GM19035 (cell line): Measurements from ENCODE around the gene DNAJC8.

Experiments used
- ATAC-seq: cut with Tn5 transposase; IDR thresholded peaks from one replicate; pipeline ENCODE4 v1.9.1; 2021; ENCODE audit not compliant: unreplicated experiment

The DNAJC8 gene

GRCh38 chr1:28249866-28250295, 17.1 kb upstream of the DNAJC8 start:
- no peak for ATAC-seq

GRCh38 chr1:28249013-28249865, 16.4 kb upstream of the DNAJC8 start:
- no peak for ATAC-seq

DNA sequence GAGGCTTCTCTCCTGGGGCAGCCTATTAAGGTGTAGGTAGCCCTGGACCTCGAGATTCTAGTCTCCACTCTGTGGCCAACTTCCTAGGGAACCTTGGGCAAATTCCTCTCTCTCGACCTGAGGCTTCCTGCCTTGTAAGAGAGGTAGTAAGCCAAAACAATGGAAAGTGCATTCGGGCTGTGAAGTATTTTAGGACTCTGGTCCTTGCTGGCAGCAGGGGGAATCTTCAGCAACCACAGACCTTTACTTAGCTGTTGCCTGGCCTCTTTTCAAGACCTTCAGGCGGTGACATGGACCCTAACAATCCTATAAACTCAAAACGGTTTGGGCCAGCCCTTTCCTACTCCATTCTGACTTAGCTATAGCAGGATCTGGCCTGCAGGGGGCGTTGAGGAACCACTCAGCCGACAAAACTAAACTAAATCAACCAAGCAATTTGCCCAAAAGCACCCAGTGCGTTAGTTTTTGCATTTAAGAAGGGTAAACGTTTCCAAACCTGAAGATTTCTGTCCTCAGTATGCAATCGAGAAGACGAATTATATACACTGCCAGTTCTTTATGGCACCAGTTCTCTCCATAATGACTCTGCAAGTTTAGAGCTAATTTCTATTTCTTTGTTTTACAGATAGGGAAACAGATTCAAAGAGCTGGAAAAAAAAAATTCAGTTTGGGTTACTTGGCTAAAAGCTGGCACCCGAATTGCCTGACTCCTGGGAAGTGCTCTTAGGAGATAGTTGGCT, 15.6 kb upstream of the DNAJC8 start:
- peak; percentile 25 for ATAC-seq

- no peak for ATAC-seq
These were observed 14.9 kb upstream of the DNAJC8 start for GRCh38 chr1:28247612-28248272.

DNA sequence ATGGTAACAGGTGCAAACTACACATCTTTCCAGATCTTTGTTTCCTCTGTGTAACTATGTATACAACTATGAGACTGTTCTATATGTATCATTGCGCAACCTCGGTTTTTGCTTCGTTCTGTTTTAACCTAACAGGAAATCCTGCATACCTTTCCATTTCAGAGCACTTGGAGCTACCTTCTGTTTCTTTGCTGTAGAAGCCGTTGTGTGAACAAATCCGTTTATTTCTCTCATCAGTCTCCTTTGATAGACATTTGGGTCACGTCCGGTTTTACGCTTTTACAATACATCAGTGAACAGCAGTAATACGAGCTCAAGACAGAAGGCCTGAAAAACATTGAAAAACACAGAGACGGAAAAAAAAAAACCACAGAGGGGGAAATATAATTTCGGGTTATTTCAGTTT, 13.6 kb upstream of the DNAJC8 start:
- ATAC-seq = no peak

DNA sequence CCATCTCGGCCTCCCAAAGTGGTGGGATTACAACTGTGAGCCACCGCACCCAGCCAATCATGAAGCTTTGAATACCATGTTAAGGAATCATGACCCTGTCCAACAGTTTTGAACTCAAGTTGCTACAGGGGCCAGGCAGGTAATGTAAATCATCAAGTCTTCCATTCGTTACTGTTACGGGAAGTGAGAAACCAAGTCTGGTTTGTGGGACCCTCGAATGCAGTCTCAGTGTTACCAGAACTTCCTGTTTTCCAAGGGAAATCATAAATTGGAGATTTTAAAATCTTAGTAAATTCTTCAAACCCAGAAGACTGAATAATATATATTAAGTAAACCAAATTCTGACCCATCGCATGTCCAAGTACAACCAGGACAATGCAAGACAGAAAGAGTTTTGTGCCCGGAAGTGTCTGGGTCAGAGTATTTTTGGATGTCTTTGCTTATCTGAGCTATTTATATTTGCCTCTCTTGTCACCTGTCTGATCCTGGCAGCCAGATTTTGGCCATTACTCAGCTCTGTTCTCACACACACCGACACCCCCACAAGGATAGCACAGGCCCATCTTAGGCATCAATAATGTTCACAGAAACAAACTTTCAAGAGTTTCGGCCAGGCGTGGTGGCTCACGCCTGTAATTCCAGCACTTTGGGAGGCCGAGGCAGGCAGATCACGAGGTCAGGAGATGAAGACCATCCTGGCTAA, 11.9 kb upstream of the DNAJC8 start:
- no peak for ATAC-seq

GRCh38 chr1:28243685-28244311, 11.0 kb upstream of the DNAJC8 start:
- no peak for ATAC-seq

GRCh38 chr1:28241638-28242241, 8.9 kb upstream of the DNAJC8 start:
- ATAC-seq = no peak

GRCh38 chr1:28240024-28240423, 7.2 kb upstream of the DNAJC8 start:
- ATAC-seq = no peak

- no peak for ATAC-seq
These were observed 6.2 kb upstream of the DNAJC8 start for GRCh38 chr1:28239004-28239403.

DNA sequence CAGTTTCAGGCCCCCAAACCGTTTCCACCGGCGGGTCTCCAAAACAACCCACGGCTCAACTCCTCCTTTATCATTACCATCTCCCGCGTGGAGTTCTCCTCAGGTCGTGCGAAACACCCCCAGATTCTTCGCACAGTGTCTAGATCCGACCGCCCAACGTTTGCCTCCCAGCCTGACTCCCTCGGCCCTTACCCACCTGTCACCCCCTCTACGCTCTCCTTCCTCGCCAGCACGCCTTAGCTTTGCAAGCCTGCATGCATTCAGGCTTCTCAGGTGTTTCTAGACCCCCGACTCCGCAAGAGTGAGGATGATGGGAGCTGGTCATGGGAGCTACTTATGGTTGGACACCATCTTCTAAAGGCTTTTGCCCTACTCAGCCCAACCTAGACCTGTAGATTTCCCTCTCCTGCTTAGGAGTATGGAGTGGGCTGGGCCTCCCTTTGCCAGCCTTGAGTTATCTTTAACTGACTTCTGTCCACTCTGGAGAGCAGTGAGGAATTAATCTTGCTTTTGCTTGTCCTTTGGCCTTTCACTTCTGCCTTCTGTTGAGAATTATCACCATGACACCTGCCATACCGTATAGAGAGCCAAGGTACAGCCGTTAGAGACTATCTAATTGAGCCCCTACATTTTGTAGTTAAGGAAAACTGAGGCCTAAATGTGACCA, 4.0 kb upstream of the DNAJC8 start:
- ATAC-seq = no peak

DNA sequence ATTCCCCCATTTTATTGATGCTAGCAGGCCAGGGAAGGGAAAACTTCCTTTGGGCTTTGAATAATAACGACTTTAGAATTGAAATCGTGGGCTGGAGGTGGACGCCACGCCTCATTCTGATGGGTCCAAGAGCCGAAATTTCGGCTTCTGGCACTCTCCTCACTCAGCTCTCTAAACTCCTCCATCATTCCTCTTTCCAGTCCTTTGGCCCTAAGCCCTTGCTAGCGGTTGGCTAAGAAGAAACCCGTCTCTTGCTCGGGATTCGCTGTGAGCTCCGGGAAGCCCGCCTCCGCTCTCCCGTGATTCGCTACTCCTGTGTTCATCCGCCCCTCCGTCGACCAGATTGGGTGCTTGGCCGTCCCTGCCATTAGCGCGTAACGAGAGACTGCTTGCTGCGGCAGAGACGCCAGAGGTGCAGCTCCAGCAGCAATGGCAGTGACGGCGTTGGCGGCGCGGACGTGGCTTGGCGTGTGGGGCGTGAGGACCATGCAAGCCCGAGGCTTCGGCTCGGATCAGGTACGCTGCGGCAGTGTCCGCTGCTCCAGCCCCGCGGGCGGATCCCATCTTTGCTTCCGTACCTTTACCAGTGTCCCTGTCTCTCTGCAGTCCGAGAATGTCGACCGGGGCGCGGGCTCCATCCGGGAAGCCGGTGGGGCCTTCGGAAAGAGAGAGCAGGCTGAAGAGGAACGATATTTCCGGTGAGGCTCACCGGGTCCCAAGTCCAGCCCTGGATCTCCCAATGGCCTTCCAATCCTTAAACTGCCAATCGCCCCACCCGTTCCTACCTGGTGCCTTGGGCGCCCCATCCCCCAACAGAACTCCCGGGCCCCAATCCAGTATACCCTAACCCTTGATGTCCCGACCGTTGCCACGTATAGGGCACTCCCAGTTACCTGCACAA, 3.2 kb upstream of the DNAJC8 start, which contains the start of gene ATP5IF1:
ATP5IF1 (plus strand) TSS at position 370 of the 901 bp plus-strand sequence; CDS start at position 430, 60 bp downstream.
- ATAC-seq = peak; percentile 81

DNA sequence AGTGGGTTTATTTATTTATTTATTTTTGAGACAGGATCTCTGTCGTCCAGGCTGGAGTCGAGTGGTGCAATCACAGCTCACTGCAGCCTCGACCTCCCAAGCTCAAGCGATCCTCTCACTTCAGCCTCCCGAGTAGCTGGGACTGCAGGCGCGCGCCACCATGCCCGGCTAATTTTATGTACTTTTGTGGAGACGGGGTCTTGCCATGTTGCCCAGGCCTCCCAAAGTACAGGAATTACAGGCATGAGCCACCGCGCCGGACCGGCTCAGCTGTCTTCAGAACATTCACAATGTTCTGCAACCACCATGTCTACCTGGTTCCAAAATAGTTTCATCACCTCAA, 406 bp upstream of the DNAJC8 start:
- ATAC-seq = no peak

DNA sequence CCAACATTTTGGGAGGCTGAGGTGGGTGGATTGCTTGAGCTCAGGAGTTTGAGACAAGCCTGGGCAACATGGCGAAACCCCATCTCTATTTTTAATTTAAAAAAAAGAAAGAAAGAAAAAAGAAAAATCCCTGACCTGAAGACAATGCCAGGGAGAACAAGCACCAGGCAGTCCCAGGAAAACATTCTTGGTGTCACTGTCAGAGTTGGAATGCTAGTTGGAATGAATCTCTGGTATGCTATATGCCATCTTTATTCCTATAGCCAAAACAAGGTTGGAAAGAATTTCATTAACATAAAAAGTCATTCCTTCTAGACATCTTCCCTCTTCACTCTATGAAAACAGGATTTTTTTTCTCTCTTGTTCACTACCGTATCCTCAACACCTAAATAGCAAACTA, 2.8 kb downstream of the DNAJC8 start:
- no peak for ATAC-seq

GRCh38 chr1:28229089-28229488, 3.7 kb downstream of the DNAJC8 start:
- no peak for ATAC-seq

- ATAC-seq = no peak
These were observed 19.5 kb downstream of the DNAJC8 start for GRCh38 chr1:28213315-28213714.

GRCh38 chr1:28209700-28210099, 23.1 kb downstream of the DNAJC8 start:
- ATAC-seq = no peak

- ATAC-seq = no peak
These were observed 23.9 kb downstream of the DNAJC8 start for GRCh38 chr1:28208818-28209441.
